ENCODE data around the gene RGS7BP.

GRCh38 chr5:64637837-64638443 is 132.1 kb downstream of the RGS7BP start:
- TF ChIP-seq ATF3 (IDR thresholded peaks at IDR 0.05), result no peak
- no peak for TF ChIP-seq EZH2phosphoT487 (IDR thresholded peaks at IDR 0.05; ENCODE audit: borderline replicate concordance)
- TF ChIP-seq CTCF (IDR thresholded peaks at IDR 0.05 in 2 of 3, conservative IDR thresholded peaks at IDR 0.05 in 1 of 3; ENCODE audit: borderline replicate concordance in 1 of 3, insufficient read depth in 1 of 3, low read depth in 2 of 3, low read length in 2 of 3), result no peak
- no peak for TF ChIP-seq EZH2 (IDR thresholded peaks at IDR 0.05)
- no peak for TF ChIP-seq ZBTB33 (IDR thresholded peaks at IDR 0.05; ENCODE audit: extremely low read depth, insufficient replicate concordance, low read length)
